ENCODE measurements around the gene C10orf143.
"Not testable (repeated sequence)": the region's sequence is repeated elsewhere in the genome, so short reads cannot be mapped to it uniquely, and the experiment has no call there.

Gene C10orf143

DNA sequence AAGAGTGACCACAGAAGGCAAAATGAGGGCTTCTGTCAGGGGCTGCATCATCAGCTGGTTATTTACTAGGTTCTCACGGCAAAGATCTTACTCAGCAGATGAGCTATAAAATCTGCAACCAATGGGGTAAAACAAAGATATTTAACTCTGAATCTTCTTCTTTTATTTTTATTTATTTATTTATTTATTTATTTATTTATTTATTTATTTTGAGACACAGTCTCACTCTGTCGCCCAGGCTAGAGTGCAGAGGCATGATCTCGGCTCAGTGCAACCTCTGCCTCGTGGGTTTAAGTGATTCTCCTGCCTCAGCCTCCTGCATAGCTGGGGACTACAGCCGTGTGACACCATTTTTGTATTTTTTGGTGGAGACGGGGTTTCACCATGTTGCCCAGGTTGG lies 11.3 kb downstream of the C10orf143 start:
- Mint-ChIP-seq H3K9me3 (no peaks in the 10 kb centered on the region), H3K27ac (no peak overlapping the region), H3K4me1 (ENCODE audit: low read depth in 2 of 2) (no peaks in the 10 kb centered on the region), H3K27me3 (no peaks in the 10 kb centered on the region), H3K36me3 (ENCODE audit: insufficient read depth) (peaks cover 8% of the 10 kb centered on the region), H3K4me3 (no peak overlapping the region)
- ATAC-seq (replicated peaks), result no peak
- DNase-seq, result no peak

DNA sequence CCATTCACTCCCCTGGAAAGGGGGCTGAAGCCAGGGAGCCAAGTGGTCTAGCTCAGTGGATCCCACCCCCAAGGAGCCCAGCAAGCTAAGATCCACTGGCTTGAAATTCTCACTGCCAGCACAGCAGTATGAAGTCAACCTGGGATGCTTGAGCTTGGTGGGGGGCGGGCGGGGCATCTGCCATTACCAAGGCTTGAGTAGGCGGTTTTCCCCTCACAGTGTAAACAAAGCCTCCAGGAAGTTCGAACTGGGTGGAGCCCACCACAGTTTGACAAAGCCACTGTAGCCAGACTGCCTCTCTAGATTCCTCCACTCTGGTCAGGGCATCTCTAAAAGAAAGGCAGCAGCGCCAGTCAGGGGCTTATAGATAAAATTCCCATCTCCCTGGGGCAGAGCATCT lies 20.1 kb downstream of the C10orf143 start:
- Mint-ChIP-seq H3K9me3 (peaks cover 12 to 23% of the 10 kb centered on the region in 2 donors), H3K4me1 (ENCODE audit: low read depth in 2 of 2) (peaks cover 8 to 14% of the 10 kb centered on the region in 2 donors), H3K27ac (peak overlapping the region in 1 of 2 donors; percentile 66), H3K4me3 (peak overlapping the region in 1 of 2 donors; percentile 33), H3K36me3 (ENCODE audit: insufficient read depth) (peaks cover 11% of the 10 kb centered on the region)
- not testable (repeated sequence) for H3K27me3 Mint-ChIP-seq; DNase-seq; ATAC-seq (replicated peaks)

DNA sequence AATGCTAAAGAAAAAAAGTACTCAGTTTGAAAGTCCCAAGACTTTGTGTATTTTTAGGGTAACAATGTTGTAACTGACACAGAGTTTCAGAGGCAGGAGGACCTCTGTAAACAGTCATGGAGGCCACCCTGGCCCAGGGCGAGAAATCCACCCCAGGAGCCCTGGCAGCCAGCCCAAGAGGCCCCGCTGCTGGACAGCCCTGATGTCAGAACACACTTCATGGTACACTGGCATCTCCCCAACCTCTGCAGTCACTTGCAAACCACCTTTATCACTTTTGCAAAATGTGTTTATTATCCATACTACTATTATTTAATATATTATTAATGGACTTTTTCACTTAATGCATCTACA lies 30.2 kb downstream of the C10orf143 start:
- Mint-ChIP-seq H3K4me1 (ENCODE audit: low read depth in 2 of 2) (peaks cover 0 to 4% of the 10 kb centered on the region in 2 donors), H3K27ac (no peak overlapping the region), H3K4me3 (no peak overlapping the region), H3K36me3 (ENCODE audit: insufficient read depth) (no peaks in the 10 kb centered on the region), H3K27me3 (no peaks in the 10 kb centered on the region), H3K9me3 (no peaks in the 10 kb centered on the region)
- ATAC-seq (replicated peaks) (no peak), DNase-seq (no peak)

DNA sequence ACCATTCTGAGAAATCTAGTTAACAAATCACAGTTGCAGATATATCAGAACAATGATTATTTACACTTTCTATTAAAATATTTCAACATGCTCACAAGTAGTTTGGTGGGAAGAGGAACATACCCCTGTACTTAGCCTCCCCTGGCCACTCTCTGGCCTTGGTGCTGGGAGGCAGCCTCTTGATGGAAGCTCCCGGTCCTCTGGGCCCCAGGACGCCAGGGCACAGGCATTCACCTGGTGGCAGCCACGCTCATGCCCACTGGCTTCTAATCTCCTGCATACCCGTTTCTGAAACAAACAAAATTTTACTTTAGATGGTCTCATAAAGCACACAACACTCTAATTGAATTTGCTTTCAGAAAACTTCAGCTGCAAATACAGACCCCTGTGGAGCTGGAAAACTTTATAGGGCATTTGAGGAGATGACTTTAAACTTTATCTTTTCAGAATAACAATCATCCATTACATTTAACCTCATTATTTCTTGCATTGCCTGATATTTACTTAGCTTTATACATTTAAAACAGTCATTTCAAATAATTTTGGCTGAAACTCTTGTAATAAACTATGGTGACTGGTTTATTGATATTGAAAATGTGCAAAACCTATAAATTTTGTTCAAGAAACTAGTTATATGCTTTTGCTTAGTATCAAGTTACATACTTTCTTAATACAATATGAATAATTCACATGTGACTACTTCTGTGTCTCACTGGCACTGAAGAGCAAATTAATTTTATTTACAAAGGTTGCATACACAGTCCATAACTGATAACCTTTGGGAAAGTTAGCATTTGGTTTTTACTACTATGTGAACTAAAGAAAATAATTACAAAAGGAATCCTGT lies 30.8 kb downstream of the C10orf143 start:
- Mint-ChIP-seq H3K4me1 (ENCODE audit: low read depth in 2 of 2) (peaks cover 0 to 4% of the 10 kb centered on the region in 2 donors), H3K27me3 (no peaks in the 10 kb centered on the region), H3K9me3 (no peaks in the 10 kb centered on the region), H3K4me3 (no peak overlapping the region), H3K36me3 (ENCODE audit: insufficient read depth) (peaks cover 2% of the 10 kb centered on the region), H3K27ac (no peak overlapping the region)
- DNase-seq (no peak), ATAC-seq (replicated peaks) (no peak)

DNA sequence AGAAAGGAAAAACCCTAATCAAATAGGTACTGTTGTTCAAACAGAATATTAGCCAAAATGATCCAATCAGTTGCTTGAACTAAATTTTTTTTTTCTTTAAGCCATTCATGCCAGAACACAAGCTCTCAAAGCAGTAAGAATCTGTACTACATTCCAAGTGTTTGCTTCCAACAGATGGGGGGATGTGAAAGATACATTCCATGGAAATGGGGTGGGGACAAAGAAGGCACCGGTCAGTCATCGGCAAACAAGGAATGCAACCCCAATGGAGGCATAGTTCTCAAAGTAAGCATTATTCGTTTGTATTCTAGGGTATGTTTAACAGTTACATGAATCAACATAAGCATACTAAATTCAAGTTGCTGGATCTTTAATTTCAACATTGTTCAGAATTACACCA lies 32.5 kb downstream of the C10orf143 start:
- ATAC-seq (replicated peaks), result no peak

DNA sequence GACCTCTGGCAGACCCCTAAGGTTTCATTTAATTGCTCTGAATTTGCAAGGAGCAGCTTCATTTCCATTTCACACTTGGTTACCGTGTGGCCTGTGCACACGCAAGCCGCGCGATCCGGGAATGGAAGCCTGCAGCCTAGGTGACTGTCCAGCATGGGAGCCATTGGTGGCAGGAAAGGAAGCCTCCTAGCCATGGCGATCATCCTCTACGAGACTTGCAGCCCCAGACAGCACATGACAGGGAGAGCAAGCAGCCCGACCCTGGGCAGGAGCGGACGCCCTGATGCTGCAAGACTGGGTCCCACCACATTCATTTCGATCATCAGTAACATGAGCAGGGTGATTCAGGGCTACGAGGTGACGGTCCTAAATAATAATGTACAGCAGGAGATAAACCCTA lies 33.9 kb downstream of the C10orf143 start:
- Mint-ChIP-seq H3K27me3 (no peaks in the 10 kb centered on the region), H3K4me1 (ENCODE audit: low read depth in 2 of 2) (peaks cover 0 to 1% of the 10 kb centered on the region in 2 donors), H3K9me3 (peaks cover 0 to 3% of the 10 kb centered on the region in 2 donors), H3K27ac (no peak overlapping the region), H3K36me3 (ENCODE audit: insufficient read depth) (peaks cover 5% of the 10 kb centered on the region), H3K4me3 (no peak overlapping the region)
- DNase-seq (no peak), ATAC-seq (replicated peaks) (no peak)

More for the DNA sequence above, 32.5 kb downstream of the C10orf143 start:
- no peak for DNase-seq
- no peaks in the 10 kb centered on the region for H3K4me1 Mint-ChIP-seq (ENCODE audit: low read depth in 2 of 2)
- H3K27ac Mint-ChIP-seq, result no peak overlapping the region
- no peak overlapping the region for H3K4me3 Mint-ChIP-seq
- H3K36me3 Mint-ChIP-seq (ENCODE audit: insufficient read depth), result peaks cover 5% of the 10 kb centered on the region
- no peaks in the 10 kb centered on the region for H3K27me3 Mint-ChIP-seq
- H3K9me3 Mint-ChIP-seq, result no peaks in the 10 kb centered on the region

DNA sequence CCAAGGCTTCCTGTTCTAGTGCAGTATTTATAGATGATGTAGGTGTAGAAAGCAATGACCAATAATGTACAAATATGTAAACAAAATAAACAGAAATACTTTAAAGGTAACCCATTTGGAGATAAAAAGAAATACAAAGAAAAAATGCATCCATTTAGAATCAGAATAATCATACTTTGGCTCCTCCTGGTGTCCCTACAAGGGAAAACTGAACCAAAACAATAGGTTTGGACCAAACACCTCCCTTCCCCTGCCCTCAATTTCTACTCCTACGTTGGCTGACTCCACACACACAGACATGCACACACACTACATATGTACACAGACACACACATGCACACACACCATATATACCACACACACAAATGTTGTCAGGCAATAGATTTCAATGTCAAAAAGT lies 36.0 kb downstream of the C10orf143 start:
- Mint-ChIP-seq H3K4me3 (no peak overlapping the region), H3K27ac (no peak overlapping the region), H3K9me3 (peaks cover 0 to 3% of the 10 kb centered on the region in 2 donors), H3K27me3 (no peaks in the 10 kb centered on the region), H3K4me1 (ENCODE audit: low read depth in 2 of 2) (peaks cover 0 to 1% of the 10 kb centered on the region in 2 donors), H3K36me3 (ENCODE audit: insufficient read depth) (peaks cover 5% of the 10 kb centered on the region)
- ATAC-seq (replicated peaks) (no peak), DNase-seq (no peak)

DNA sequence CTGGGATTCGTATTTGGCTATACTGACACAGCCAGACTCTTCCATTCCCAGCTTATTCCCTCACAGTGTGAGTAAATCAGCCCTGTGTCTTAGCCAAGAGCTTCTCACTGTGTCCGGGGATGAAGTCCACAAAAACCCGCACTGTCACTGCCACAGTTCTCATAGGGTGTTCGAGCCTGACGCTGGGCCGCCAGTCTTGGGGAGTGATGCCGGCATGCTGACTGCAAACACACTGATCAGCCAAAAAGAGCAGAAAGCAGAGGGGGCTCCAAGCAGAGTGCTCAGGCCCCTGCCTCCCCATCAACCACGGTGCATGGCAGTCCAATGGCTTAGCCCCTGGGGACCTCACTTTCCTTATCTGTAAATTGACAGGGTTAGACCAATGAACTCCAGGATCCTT lies 36.7 kb downstream of the C10orf143 start:
- ATAC-seq (replicated peaks), result no peak
- peaks cover 5% of the 10 kb centered on the region for H3K36me3 Mint-ChIP-seq (ENCODE audit: insufficient read depth)
- H3K4me1 Mint-ChIP-seq (ENCODE audit: low read depth in 2 of 2), result peaks cover 0 to 1% of the 10 kb centered on the region in 2 donors
- H3K4me3 Mint-ChIP-seq, result no peak overlapping the region
- DNase-seq, result no peak
- no peaks in the 10 kb centered on the region for H3K27me3 Mint-ChIP-seq
- peaks cover 0 to 3% of the 10 kb centered on the region in 2 donors for H3K9me3 Mint-ChIP-seq
- H3K27ac Mint-ChIP-seq, result no peak overlapping the region

DNA sequence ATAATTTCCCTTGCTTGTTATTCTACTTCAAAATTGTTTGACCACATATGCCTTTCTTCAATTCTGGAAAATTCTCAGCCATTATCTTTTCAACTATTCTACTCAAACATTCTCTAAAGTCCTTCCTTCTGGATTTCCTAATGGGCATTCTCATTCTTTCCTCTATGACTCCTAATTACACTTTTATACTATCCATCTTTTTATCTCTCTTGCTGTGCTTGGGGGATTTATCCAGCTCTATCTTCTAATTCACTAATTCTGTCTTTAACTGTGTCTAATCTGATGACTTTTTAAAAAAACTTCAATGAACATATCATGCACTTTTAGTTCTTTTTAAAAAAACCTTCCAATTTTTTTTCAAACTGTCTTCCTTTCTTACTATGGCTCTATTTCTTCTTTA lies 38.4 kb downstream of the C10orf143 start:
- no peak for ATAC-seq (replicated peaks)
- H3K9me3 Mint-ChIP-seq, result peaks cover 0 to 3% of the 10 kb centered on the region in 2 donors
- H3K27ac Mint-ChIP-seq, result no peak overlapping the region
- H3K4me1 Mint-ChIP-seq (ENCODE audit: low read depth in 2 of 2), result peaks cover 4 to 5% of the 10 kb centered on the region in 2 donors
- H3K36me3 Mint-ChIP-seq (ENCODE audit: insufficient read depth), result peaks cover 5% of the 10 kb centered on the region
- H3K27me3 Mint-ChIP-seq, result no peaks in the 10 kb centered on the region
- H3K4me3 Mint-ChIP-seq, result no peak overlapping the region
- no peak for DNase-seq

DNA sequence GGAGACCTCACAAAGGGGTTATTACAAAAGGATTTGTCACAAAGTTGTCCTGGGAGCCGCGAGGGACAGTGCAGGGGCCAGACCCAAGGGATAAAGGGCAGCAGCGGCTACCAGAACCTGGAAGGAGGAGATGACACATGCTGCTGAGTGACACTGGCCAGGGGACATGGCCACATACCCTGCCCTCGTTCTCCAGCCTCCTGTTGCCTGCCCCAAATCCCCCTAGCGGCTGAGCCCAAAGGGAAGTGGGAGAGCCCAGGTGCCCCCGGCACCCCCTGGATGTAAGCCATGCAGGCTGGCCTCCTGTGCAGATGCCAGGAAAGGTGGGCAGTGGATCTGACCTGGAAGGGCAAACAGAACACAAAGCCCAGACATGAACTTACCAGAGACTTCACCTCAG lies 42.7 kb downstream of the C10orf143 start:
- no peaks in the 10 kb centered on the region for H3K27me3 Mint-ChIP-seq
- DNase-seq, result no peak
- H3K9me3 Mint-ChIP-seq, result peaks cover 0 to 3% of the 10 kb centered on the region in 2 donors
- no peak for ATAC-seq (replicated peaks)
- peaks cover 4% of the 10 kb centered on the region in 2 donors for H3K4me1 Mint-ChIP-seq (ENCODE audit: low read depth in 2 of 2)
- H3K36me3 Mint-ChIP-seq (ENCODE audit: insufficient read depth), result peaks cover 6% of the 10 kb centered on the region
- no peak overlapping the region for H3K4me3 Mint-ChIP-seq
- H3K27ac Mint-ChIP-seq, result no peak overlapping the region

DNA sequence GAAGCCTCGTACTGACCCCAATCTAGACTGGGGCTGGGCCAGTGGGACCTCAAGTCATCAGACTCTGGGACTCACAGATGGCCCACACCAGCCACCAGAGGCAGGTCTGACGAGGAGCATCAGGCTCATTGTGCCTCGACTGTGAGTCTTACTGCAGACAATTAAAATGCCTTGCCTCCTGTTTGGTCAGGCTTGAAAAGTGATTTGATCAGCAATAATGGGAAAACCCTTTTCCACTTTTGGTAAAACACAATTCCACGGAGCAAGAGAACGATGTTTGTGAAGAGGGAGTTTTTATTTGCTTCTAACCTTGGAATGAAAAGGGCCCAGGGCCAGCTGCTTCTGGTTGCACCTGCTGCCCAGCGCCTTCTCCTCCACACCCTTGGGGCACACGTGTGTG lies 43.9 kb downstream of the C10orf143 start:
- Mint-ChIP-seq H3K36me3 (ENCODE audit: insufficient read depth) (peaks cover 6% of the 10 kb centered on the region), H3K27me3 (no peaks in the 10 kb centered on the region), H3K9me3 (no peaks in the 10 kb centered on the region), H3K4me1 (ENCODE audit: low read depth in 2 of 2) (peaks cover 4% of the 10 kb centered on the region in 2 donors), H3K27ac (no peak overlapping the region), H3K4me3 (no peak overlapping the region)
- no peak for DNase-seq
- ATAC-seq (replicated peaks), result no peak

DNA sequence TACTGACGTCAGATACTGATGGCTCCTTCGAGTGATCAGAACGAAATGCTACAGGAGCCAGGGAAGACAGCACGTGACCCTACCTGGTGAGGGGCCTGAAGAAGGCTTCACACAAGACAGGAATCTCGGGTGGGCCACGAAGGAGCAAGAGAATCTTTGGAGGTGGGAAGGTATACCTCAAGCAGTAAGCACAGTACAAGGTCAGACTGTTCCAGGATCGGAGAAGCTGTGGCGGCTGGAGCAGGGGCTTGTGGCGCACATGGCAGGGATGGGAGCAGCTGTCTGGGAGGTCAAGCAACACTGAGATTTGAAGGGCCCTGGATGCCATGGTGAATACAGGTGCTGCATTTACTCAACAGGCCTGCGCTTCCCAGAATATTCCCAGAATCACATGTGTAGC lies 45.4 kb downstream of the C10orf143 start:
- Mint-ChIP-seq H3K4me3 (no peak overlapping the region), H3K36me3 (ENCODE audit: insufficient read depth) (peaks cover 6% of the 10 kb centered on the region), H3K27me3 (no peaks in the 10 kb centered on the region)

DNA sequence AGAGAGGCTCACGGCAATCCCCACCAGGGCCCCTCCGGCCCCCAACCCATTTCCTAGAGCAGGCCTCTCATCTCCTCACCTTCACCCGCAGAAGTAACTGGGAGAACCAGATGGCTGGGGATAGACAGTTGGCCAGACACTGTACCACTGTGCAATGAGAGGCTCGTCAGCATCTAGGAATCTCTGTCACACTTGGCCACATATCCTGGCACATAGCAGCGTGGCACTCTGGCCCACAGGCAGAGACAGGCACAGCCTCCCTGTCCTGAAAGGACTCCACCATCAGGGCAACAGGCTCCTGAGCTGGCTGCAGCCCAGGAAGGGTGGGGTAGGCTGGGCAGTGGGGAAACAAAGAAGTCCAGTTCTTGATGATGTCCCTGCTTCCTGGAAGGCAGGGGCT lies 45.8 kb downstream of the C10orf143 start:
- Mint-ChIP-seq H3K36me3 (ENCODE audit: insufficient read depth) (peaks cover 6% of the 10 kb centered on the region), H3K4me1 (ENCODE audit: low read depth in 2 of 2) (peaks cover 4% of the 10 kb centered on the region in 2 donors), H3K27ac (no peak overlapping the region)

More for the DNA sequence above, 45.4 kb downstream of the C10orf143 start:
- Mint-ChIP-seq H3K9me3 (no peaks in the 10 kb centered on the region), H3K27ac (no peak overlapping the region), H3K4me1 (ENCODE audit: low read depth in 2 of 2) (peaks cover 4% of the 10 kb centered on the region in 2 donors)
- ATAC-seq (replicated peaks) (no peak), DNase-seq (no peak)

DNA sequence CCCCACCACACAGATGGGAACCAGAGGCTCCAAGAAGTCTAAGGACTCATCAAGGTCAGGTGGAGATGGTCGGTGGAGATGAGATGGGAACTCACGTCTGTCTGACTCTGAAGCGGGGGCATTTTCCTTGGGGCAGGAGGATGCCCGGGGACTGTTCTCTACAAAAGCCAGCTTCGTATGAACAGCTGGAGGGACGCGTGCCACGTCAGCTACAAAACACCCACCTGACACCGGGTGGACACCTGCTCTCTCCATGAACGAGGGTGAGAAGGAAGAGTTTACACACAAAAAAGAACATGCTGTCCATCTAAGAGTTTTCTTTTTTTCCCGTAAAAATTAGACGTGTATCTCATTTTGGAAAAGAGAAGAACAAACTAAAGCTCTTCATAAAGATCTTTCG lies 47.7 kb downstream of the C10orf143 start:
- Mint-ChIP-seq H3K27me3 (no peaks in the 10 kb centered on the region), H3K4me3 (no peak overlapping the region), H3K9me3 (no peaks in the 10 kb centered on the region), H3K36me3 (ENCODE audit: insufficient read depth) (peaks cover 6% of the 10 kb centered on the region), H3K27ac (no peak overlapping the region), H3K4me1 (ENCODE audit: low read depth in 2 of 2) (peaks cover 4% of the 10 kb centered on the region in 2 donors)
- DNase-seq (no peak), ATAC-seq (replicated peaks) (no peak)

More for the DNA sequence above, 45.8 kb downstream of the C10orf143 start:
- ATAC-seq (replicated peaks) (no peak), DNase-seq (no peak)
- Mint-ChIP-seq H3K9me3 (no peaks in the 10 kb centered on the region), H3K4me3 (no peak overlapping the region), H3K27me3 (no peaks in the 10 kb centered on the region)

Measured in effector memory CD8-positive, alpha-beta T cell (primary cell).